Naive B cell (primary cell): ENCODE measurements around the gene HSDL2. TPM values are rescaled to one million over a fixed set of nuclear protein-coding genes. Genes with fewer than 3 reads are reported as not detected.
A peak's percentile ranks its signal among the peaks of the same experiment; 100 is the strongest.

Source experiments
- ATAC-seq, 2 donors: fragments of 150-1000 bp; cut with Tn5 transposase; 2 replicates each; pipeline ENCODE4 v1.10.0; 2021; ENCODE audit warnings: low read depth in 2 of 2, mild to moderate bottlenecking in 2 of 2, moderate library complexity in 2 of 2
- DNase-seq: peaks from one replicate; pipeline ENCODE4 v3.0.0; 2022
- H3K27ac Mint-ChIP-seq, 6 donors: one replicate each; pipeline ENCODE4 v1.8.0; 2020 to 2022; ENCODE audit warnings: mild to moderate bottlenecking in 6 of 6, mixed read lengths in 6 of 6, moderate library complexity in 5 of 6, inconsistent platforms in 2 of 6
- H3K27me3 Mint-ChIP-seq, 3 donors: one replicate each; pipeline ENCODE4 v1.8.0; 2021 to 2022; ENCODE audit warnings: mixed read lengths in 3 of 3, mild to moderate bottlenecking in 1 of 3
- H3K36me3 Mint-ChIP-seq, 2 donors: one replicate each; pipeline ENCODE4 v1.8.0; 2020 to 2022; ENCODE audit warnings: mixed read lengths in 2 of 2, inconsistent platforms in 1 of 2, mild to moderate bottlenecking in 1 of 2
- H3K4me1 Mint-ChIP-seq, 3 donors: one replicate each; pipeline ENCODE4 v1.8.0; 2020 to 2022; ENCODE audit warnings: mixed read lengths in 3 of 3, inconsistent platforms in 1 of 3, mild to moderate bottlenecking in 1 of 3, moderate library complexity in 1 of 3
- H3K4me3 Mint-ChIP-seq, 8 donors: one replicate each; pipeline ENCODE4 v1.8.0; 2020 to 2022; ENCODE audit warnings: mild to moderate bottlenecking in 8 of 8, mixed read lengths in 8 of 8, moderate library complexity in 8 of 8, inconsistent platforms in 2 of 8
- H3K9me3 Mint-ChIP-seq, 7 donors: one replicate each; pipeline ENCODE4 v1.8.0; 2020 to 2022; ENCODE audit warnings: mixed read lengths in 7 of 7, mild to moderate bottlenecking in 5 of 7, inconsistent platforms in 2 of 7, moderate library complexity in 1 of 7
- polyA plus RNA-seq, 6 donors: library from polyadenylated mRNA; unstranded; fragments of 300-500 nt; fragmentation: Illumina TruSeq; gene quantifications; one replicate each; pipeline ENCODE4 v1.2.3, GENCODE V29; 2021; ENCODE audit warnings: low read depth in 6 of 6

HSDL2 gene
- polyA plus RNA-seq, 6 donors from 2014 or later = 24.0 to 42.3 (median 29.4) TPM

- Mint-ChIP-seq H3K36me3 (peaks cover 0 to 19% of the 10 kb centered on the region in 2 donors), H3K9me3 (no peaks in the 10 kb centered on the region), H3K4me1 (no peaks in the 10 kb centered on the region), H3K27ac (no peak overlapping the region), H3K4me3 (no peak overlapping the region), H3K27me3 (no peaks in the 10 kb centered on the region)
- DNase-seq (no peak), ATAC-seq (no peak)
Observed at GRCh38 chr9:112421771-112422222, 41.9 kb downstream of the HSDL2 start.

DNA sequence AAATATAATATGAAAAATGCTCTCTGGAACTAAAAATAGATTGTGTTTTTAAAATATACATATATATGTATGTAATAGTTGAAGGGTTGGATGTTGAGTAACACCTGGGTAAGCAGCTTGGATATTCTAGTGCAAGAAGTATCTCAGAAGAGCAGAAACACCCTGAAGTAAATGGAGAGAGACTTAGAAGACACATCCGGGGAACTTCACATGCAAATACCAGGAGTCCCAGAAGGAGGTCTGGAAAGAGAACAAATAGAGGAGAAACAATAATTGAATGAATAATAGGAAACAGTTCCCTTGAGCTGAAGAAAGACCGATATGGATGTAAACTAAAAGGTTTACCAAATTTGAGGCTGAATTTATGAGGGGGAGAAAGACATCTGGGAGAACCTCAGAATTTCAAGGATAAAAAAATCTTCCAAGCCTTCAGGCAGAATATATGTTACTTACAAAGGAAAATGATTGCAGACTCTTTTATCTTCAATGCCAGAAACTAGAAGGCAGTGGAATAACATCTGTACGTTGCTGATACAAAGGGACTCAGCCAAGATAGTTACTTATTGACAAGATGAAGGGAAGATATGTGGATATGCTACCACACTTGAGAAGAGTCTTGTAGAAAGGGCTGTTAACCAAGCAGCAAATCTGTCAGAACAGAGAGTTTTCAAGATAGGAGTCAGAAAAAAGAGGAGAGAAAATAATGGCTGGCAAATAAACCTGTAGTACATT, 42.7 kb downstream of the HSDL2 start:
- H3K4me3 Mint-ChIP-seq = no peak overlapping the region
- H3K9me3 Mint-ChIP-seq = no peaks in the 10 kb centered on the region
- H3K27me3 Mint-ChIP-seq = no peaks in the 10 kb centered on the region
- no peak for ATAC-seq
- no peak for DNase-seq
- no peaks in the 10 kb centered on the region for H3K4me1 Mint-ChIP-seq
- peaks cover 0 to 19% of the 10 kb centered on the region in 2 donors for H3K36me3 Mint-ChIP-seq
- H3K27ac Mint-ChIP-seq = peak overlapping the region in 2 of 6 donors; percentile 16 to 54

DNA sequence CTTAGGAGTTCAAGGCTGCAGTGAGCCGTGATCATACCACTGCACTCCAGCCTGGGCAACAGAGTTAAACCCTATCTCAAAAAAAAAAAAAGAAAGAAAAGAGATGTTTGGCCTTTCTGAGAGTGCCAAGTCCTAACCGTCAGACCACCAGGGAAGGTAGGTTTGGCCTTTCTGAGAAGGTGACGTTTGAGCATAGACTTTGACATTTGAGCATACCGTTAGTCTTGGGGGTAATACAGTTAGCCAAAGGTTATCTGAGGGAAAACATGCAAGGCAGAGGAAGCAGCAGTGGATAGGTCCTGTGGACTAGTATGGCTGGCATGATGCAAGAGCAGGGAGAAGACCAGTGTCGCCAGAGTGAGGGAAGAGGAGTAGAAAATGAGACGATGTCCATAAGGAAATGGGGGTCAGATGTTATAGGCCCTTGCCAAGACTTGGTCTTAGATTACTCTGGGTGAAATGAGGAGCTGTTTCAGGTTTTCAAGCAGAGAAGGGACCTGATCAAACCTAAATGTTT, 50.2 kb downstream of the HSDL2 start:
- DNase-seq (no peak), ATAC-seq (no peak)
- H3K27ac Mint-ChIP-seq = no peak overlapping the region
- H3K36me3 Mint-ChIP-seq = peaks cover 5 to 22% of the 10 kb centered on the region in 2 donors
- H3K9me3 Mint-ChIP-seq = no peaks in the 10 kb centered on the region
- no peaks in the 10 kb centered on the region for H3K27me3 Mint-ChIP-seq
- peaks cover 0 to 4% (median 3%) of the 10 kb centered on the region in 3 donors for H3K4me1 Mint-ChIP-seq
- H3K4me3 Mint-ChIP-seq = no peak overlapping the region

DNA sequence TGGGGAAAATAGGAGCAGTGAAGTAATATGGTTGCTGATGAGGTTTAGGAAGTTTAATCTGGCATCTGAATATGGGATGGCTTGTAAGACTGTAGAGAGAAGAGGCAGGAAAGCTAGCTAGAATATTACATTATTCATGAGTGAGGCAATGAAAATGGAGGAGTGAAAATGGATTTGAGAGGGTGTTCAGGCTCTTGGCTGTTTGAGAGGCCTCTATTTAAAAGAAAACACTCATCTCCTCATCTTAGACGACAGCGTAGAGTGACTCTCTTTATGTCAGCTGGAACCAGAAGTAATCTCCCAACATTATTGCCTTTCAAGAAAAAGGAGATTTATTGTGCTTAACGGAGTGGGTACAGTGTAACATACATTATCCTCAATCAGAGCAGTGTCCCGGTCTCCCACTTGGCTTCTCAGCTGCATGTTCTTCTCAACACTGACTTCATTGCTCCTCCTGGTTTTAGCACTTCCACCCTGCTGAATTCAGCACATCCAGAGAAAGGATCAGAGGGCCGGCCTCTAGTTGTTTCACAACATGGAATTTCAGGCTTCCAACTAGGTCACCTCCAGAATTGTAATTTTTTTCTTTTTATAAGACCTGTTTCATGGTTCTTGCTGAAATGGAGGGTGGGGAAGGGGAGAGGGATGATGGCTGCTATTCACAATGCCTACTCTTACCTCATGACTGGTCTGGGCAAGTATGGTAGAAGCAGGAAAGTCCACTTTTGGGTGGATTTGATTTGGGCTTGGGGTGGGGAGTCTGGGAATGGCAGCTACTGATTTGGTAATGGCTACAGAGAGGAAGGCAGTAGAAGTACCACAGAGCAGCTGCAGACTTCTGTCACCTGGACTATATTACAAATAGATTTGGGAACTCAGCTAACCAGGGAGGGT, 53.8 kb downstream of the HSDL2 start:
- peak overlapping the region in 1 of 6 donors; percentile 89 for H3K27ac Mint-ChIP-seq
- H3K9me3 Mint-ChIP-seq = no peaks in the 10 kb centered on the region
- peaks cover 5 to 22% of the 10 kb centered on the region in 2 donors for H3K36me3 Mint-ChIP-seq

GRCh38 chr9:112434487-112434886, 54.6 kb downstream of the HSDL2 start:
- Mint-ChIP-seq H3K9me3 (no peaks in the 10 kb centered on the region), H3K27ac (no peak overlapping the region), H3K4me1 (peaks cover 0 to 4% (median 3%) of the 10 kb centered on the region in 3 donors), H3K4me3 (no peak overlapping the region), H3K36me3 (peaks cover 5 to 18% of the 10 kb centered on the region in 2 donors), H3K27me3 (no peaks in the 10 kb centered on the region)
- no peak for DNase-seq
- no peak for ATAC-seq

More for the DNA sequence above, 53.8 kb downstream of the HSDL2 start:
- H3K4me3 Mint-ChIP-seq = no peak overlapping the region
- peaks cover 0 to 4% (median 3%) of the 10 kb centered on the region in 3 donors for H3K4me1 Mint-ChIP-seq
- ATAC-seq (no peak), DNase-seq (no peak)
- H3K27me3 Mint-ChIP-seq = no peaks in the 10 kb centered on the region

DNA sequence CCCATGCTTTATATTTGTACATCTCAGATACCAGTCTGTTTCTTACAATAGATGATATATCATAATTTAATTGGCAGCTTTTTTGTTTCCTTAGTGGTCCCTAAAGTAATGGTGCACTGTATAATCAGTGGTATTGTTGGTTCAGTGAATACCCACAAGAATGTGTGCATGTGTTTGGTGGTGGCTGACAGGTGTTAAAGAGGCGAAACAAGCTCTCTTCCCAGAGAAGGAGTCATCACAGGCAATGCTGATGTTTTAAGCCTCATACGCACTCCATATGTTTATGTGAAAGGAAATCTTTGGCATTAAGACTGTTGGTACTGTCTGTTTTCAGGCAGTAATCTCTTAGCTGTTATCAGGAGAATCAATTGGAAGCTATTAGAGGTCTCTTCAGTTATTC, 57.5 kb downstream of the HSDL2 start:
- DNase-seq (no peak), ATAC-seq (no peak)
- H3K36me3 Mint-ChIP-seq = peaks cover 0 to 8% of the 10 kb centered on the region in 2 donors
- H3K27ac Mint-ChIP-seq = no peak overlapping the region
- no peak overlapping the region for H3K4me3 Mint-ChIP-seq
- no peaks in the 10 kb centered on the region for H3K27me3 Mint-ChIP-seq
- H3K4me1 Mint-ChIP-seq = peaks cover 0 to 3% (median 0%) of the 10 kb centered on the region in 3 donors
- H3K9me3 Mint-ChIP-seq = no peaks in the 10 kb centered on the region

DNA sequence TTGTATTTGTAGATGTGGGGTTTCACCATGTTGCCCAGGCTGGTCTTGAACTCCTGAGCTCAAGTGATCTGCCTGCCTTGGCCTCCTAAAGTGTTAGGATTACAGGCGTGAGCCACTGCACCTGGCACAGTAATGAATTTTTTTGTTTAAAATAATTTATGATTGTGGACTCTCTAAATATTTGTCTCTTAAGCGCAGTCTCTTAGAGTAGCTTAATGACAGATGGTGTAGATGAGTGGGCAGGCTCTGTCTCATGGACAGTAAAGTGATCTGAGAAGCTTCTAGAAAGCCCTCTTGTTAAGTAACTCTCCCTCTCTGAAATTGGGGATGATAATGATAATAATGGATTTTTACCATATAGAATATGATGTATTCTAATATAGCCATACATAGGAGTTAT, 59.3 kb downstream of the HSDL2 start:
- DNase-seq = no peak
- H3K9me3 Mint-ChIP-seq = no peaks in the 10 kb centered on the region
- H3K4me1 Mint-ChIP-seq = peaks cover 0 to 2% (median 0%) of the 10 kb centered on the region in 3 donors
- ATAC-seq = no peak
- peaks cover 0 to 8% of the 10 kb centered on the region in 2 donors for H3K36me3 Mint-ChIP-seq
- H3K27ac Mint-ChIP-seq = no peak overlapping the region
- H3K4me3 Mint-ChIP-seq = no peak overlapping the region
- no peaks in the 10 kb centered on the region for H3K27me3 Mint-ChIP-seq

GRCh38 chr9:112439825-112440224, 59.9 kb downstream of the HSDL2 start:
- peaks cover 0 to 8% (median 4%) of the 10 kb centered on the region in 3 donors for H3K4me1 Mint-ChIP-seq
- no peaks in the 10 kb centered on the region for H3K9me3 Mint-ChIP-seq
- H3K27ac Mint-ChIP-seq = no peak overlapping the region
- H3K4me3 Mint-ChIP-seq = no peak overlapping the region
- ATAC-seq (no peak), DNase-seq (no peak)
- H3K27me3 Mint-ChIP-seq = no peaks in the 10 kb centered on the region
- H3K36me3 Mint-ChIP-seq = peaks cover 0 to 8% of the 10 kb centered on the region in 2 donors

- ATAC-seq (peak in 1 of 2 donors; percentile 29), DNase-seq (peak; percentile 11)
- Mint-ChIP-seq H3K27me3 (no peaks in the 10 kb centered on the region), H3K4me1 (peaks cover 26 to 39% (median 34%) of the 10 kb centered on the region in 3 donors), H3K9me3 (no peaks in the 10 kb centered on the region), H3K36me3 (peaks cover 0 to 8% of the 10 kb centered on the region in 2 donors), H3K4me3 (no peak overlapping the region), H3K27ac (no peak overlapping the region)
Observed at GRCh38 chr9:112443200-112443599, 63.3 kb downstream of the HSDL2 start.

DNA sequence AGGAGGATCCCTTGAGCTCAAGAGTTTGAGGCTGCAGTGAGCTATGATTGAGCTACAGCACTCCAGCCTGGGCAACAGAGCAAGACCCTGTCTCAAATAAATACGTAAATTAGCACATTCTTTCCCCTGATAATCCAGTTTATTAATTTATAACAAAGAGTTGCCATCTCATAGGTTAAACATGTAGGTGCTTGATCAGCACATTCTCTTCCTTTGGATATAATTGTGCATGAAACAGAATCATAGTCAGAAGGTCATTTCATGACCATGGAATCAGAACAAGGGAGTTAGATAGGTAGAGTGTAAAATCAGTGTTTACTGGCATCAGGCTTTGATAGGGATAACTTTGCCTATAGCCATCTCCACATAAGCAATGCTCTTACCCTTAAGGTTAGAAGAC, 63.7 kb downstream of the HSDL2 start:
- no peak for DNase-seq
- no peak for ATAC-seq
- Mint-ChIP-seq H3K9me3 (no peaks in the 10 kb centered on the region), H3K27ac (no peak overlapping the region), H3K27me3 (no peaks in the 10 kb centered on the region), H3K4me1 (peaks cover 26 to 39% (median 34%) of the 10 kb centered on the region in 3 donors), H3K36me3 (peaks cover 0 to 8% of the 10 kb centered on the region in 2 donors), H3K4me3 (no peak overlapping the region)

GRCh38 chr9:112445196-112445595, 65.3 kb downstream of the HSDL2 start:
- DNase-seq = peak; percentile 12
- Mint-ChIP-seq H3K27me3 (no peaks in the 10 kb centered on the region), H3K9me3 (no peaks in the 10 kb centered on the region), H3K27ac (peak overlapping the region in 2 of 6 donors; percentile 7 to 33), H3K4me3 (peak overlapping the region in 4 of 8 donors; percentile 3 to 41 (median 16)), H3K4me1 (peaks cover 26 to 39% (median 34%) of the 10 kb centered on the region in 3 donors), H3K36me3 (peaks cover 0 to 8% of the 10 kb centered on the region in 2 donors)
- peak; percentile 70 to 79 for ATAC-seq

DNA sequence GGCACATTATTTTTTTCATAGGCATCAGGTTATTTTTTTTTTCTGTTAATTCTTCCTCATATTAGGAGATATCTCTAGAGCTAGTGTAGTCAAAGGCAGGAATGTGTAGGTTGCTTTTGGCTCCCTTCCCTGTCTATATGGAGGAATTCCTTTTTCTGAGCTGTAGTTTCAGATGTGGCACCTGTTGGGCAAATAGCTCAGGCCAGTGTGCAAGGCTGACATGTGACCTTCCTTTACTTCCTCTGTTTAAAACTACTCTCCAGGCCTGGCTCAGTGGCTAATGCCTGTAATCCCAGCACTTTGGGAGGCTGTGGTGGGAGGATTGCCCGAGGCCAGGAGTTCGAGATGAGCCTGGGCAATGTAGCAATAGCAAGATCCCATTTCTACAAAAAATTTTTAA, 66.2 kb downstream of the HSDL2 start:
- H3K4me1 Mint-ChIP-seq = peaks cover 26 to 45% (median 38%) of the 10 kb centered on the region in 3 donors
- DNase-seq = no peak
- no peaks in the 10 kb centered on the region for H3K9me3 Mint-ChIP-seq
- no peak for ATAC-seq
- H3K36me3 Mint-ChIP-seq = peaks cover 0 to 4% of the 10 kb centered on the region in 2 donors
- peak overlapping the region in 7 of 8 donors; percentile 14 to 45 (median 32) for H3K4me3 Mint-ChIP-seq
- no peaks in the 10 kb centered on the region for H3K27me3 Mint-ChIP-seq
- peak overlapping the region in 3 of 6 donors; percentile 12 to 88 (median 44) for H3K27ac Mint-ChIP-seq

GRCh38 chr9:112446526-112446925, 66.6 kb downstream of the HSDL2 start:
- H3K27me3 Mint-ChIP-seq = no peaks in the 10 kb centered on the region
- ATAC-seq (no peak), DNase-seq (no peak)
- no peaks in the 10 kb centered on the region for H3K9me3 Mint-ChIP-seq
- peaks cover 29 to 49% (median 43%) of the 10 kb centered on the region in 3 donors for H3K4me1 Mint-ChIP-seq
- H3K36me3 Mint-ChIP-seq = no peaks in the 10 kb centered on the region
- H3K4me3 Mint-ChIP-seq = peak overlapping the region in 6 of 8 donors; percentile 23 to 72 (median 51)
- H3K27ac Mint-ChIP-seq = peak overlapping the region; percentile 4 to 92 (median 63)
